Measurements from ENCODE around the gene SIGLEC14.

DNA sequence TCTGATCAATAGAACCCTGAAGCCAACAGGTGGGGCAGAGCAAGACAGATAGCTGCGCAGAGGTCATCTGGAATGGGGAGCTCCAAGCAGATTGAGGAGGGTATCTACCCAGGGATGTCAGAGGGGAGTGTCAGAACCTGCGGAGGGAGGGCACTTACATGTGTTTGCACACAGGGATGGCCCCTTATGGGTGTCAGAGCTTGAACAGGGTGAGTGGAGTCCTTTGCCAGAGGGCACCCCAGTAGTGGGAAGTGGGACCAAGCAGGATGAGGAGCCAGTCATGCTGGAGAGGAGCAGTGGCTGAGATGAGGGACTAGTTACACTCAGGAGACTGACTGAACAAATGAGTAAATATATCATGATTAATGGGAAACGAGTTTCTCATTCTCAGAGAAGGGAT, 17.0 kb upstream of the SIGLEC14 start:
- no peak for TF ChIP-seq ESRRG (CRISPR knock-in tag; IDR thresholded peaks at IDR 0.05)
- TF ChIP-seq OSR1 (CRISPR knock-in tag; IDR thresholded peaks at IDR 0.05) = no peak
- TF ChIP-seq TOX (CRISPR knock-in tag; IDR thresholded peaks at IDR 0.05; ENCODE audit: borderline replicate concordance) = no peak
- TF ChIP-seq ZFP3 (CRISPR knock-in tag; IDR thresholded peaks at IDR 0.05) = no peak
- no peak for TF ChIP-seq TSHZ2 (CRISPR knock-in tag; IDR thresholded peaks at IDR 0.05)

Data from SK-N-SH treated with all-trans-retinoic acid at 6 μM for 48 hours (cell line).